GM21737 (cell line): ENCODE data around the gene EFCAB11.
"Not testable (repeated sequence)": the region's sequence is repeated elsewhere in the genome, so short reads cannot be mapped to it uniquely, and the experiment has no call there.

Source experiments
- ATAC-seq: cut with Tn5 transposase; IDR thresholded peaks from one replicate; pipeline ENCODE4 v1.9.1; 2021; ENCODE audit warnings: mild to moderate bottlenecking, moderate library complexity; ENCODE audit not compliant: unreplicated experiment

Gene EFCAB11

DNA sequence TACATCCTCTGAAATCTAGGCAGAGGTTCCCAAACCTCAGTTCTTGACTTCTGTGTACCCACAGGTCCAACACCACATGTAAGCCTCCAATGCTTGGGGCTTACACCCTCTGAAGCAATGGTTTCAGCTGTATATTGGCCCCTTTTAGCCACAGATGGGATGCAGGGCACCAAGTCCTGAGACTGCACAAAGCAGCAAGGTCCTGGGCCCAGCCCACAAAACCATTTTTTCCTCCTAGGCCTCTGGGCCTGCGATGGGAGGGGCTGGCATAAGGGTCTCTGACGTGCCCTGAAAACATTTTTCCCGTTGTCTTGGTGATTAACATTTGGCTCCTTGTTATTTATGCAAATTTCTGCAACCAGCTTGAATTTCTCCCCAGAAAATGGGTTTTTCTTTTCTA is 80.4 kb downstream of the EFCAB11 start:
- not testable (repeated sequence) for ATAC-seq

DNA sequence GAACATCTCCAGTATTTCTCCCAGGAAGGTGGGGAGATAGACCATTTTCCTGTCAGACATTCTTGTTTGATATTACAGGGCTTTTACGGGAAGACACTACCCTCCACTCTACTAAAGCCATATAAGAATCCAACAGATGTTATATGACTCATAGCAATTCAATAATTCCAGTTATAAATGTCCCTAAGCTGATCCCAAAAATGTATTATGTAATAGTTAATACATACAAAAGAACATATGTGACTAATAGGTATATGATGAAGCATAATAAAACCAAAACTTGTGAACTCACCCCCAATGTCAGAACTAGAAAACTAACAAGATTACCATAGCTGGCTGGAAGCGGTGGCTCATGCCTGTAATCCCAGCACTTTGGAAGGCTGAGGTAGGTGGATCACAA is 84.2 kb downstream of the EFCAB11 start:
- ATAC-seq: no peak

DNA sequence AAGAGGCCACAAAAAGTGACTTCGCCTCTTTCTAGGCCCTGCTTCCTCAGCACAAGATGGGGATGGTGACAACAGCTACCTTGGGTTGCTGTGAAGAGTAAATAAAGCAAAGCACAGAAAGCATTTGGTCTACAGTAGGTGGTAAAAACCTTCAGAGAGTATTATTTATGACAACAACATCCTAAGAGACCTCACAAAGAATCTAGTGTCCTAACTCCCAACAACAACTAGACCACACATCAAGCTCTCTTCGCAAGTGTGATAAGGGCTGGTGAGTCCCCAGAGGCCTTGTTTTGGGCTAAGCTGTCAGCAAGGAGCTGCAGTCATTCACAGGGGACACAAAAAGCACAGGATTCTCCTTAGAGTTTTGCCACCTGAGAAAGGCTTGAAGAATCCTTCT is 84.9 kb downstream of the EFCAB11 start:
- ATAC-seq: no peak

DNA sequence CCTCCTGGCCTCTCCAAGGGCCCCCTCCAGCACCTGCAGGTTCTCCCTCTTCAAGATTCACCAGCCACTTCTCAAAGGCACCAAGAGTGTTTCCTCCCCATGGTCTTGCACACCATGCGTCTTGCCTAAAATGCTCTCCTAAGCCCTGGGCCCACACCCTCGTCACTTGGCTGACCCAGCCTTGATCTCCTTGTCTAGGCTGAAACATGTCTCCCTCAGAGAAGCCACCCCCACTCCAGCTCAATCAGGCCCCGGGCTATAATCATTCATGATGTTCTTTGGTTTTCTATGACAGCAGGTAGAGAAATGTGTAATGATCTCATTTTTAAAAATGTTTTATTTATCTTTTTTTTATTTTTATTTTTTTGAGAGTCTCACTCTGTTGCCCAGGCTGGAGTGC is 88.1 kb downstream of the EFCAB11 start:
- ATAC-seq: no peak

DNA sequence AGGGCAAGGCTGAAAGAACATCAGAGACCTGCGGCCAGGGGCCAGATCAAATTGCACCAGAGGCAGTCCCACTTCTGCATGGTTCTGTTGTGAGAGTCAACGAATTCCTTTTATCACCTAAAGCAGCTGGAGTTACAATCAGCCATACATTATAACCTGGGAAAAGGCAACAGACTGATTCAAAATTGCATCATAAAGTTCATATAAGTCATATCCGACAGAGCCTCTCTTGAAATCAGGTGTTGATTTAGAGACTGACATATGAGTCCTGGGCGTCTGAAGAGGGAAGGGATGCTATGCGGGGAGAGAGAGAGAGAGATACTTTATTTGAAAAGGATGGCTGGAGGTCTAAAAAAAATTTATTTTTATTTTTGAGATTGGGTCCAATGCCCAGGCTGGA is 89.4 kb downstream of the EFCAB11 start:
- no peak for ATAC-seq

DNA sequence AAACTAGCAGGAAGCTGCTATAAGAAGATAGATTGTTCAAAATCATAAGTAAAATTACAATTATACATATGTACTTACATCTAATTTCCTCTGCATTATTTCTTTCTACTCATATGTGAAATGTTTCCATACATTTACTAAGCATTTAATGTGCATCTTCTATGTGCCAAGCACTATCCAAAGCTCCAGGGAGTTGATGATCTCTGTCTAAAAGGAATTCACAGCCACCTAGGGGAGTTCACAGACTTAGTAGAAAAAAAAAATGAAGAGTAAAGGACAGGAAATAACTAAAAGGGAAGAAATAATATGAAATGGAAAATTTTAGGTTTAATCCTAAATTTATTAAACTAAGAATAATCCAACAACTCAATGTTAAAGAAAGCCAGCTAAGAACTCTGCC is 91.7 kb downstream of the EFCAB11 start:
- no peak for ATAC-seq

DNA sequence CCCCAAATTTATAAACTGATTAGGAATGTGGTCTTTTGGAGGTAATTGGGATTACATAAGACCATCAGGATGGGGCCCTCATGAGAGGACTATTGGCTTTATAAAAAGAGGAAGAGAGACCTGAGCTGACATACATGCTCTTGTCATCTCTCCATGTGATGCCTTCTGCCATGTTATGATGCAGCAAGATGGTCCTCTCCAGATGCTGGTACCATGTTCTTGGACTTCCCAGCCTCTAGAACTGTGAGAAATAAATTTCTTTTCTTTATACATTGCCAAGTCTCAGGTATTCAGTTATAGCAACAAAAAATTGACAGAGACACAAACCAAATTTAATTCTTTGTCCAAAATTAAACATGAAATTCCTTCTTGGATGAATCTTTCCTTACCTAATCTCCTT is 92.9 kb downstream of the EFCAB11 start:
- no peak for ATAC-seq

DNA sequence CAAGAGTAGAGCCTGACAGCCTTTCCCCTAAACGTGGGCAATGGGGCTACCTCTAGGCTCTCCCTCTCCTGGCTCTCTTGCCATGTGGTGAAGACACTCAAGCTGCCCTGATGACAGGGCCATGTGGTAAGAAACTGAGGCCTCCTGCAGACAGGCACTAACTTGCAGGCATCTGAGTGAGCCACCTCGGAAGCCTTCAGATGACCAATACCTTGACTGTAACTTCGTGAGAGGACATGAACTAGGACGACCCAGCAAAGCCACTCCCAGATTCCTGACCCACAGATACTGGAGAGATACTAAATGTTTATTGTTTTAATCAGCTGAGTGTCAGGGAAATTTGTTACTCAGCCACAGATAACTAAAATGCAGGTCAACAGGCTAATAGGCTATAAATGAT is 96.4 kb downstream of the EFCAB11 start:
- ATAC-seq: no peak

DNA sequence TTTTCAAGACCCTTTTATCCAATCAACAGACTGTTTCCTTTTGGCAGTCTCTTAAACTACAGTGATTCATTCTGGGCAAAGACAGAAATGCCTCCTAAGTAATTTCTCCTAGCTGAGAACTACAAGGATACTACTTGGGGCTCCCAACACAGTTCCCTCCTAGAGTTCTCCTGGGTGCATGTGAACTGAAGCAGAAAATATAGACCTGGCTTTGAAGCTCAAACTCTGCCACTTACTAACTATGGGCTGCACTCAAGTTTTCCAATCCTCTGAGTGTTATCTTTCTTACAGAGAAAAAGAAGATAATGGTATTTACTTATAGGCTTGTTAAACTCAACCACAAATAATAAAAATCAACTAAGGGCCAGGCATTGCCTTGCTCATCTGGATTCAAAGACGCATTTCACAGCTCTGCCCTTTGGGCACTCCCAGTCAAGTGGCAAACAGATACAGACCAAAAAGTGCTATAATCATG is 97.6 kb downstream of the EFCAB11 start:
- ATAC-seq: no peak

DNA sequence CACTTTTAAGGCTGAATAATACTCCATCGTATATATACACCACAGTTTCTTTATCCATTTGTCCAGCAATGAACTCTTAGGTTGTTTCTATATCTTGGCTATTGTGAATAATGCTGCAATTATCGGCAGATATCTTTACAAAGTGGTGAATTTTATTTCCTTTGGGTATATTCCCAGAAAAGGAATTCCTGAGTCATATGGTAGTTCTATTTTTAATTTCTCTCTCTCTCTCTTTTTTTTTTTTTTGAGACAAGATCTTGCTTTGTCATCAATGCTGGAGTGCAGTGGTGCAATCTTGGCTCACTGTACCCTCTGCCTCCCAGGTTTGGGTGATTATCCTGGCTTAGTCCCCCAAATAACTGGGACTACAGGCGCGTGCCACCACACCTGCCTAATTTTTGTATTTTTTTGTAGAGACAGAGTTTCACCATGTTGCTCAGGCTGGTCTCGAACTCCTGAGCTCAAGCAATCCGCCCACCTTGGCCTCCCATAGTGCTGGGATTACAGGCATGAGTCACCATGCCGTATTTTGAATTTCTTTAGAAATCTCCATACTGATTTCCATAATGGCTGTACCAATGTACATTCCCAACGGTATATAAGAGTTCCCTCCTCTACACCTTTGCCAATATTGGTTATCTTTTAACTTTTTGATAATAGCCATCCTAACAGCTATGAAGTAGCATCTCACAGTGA is 98.4 kb downstream of the EFCAB11 start:
- no peak for ATAC-seq

DNA sequence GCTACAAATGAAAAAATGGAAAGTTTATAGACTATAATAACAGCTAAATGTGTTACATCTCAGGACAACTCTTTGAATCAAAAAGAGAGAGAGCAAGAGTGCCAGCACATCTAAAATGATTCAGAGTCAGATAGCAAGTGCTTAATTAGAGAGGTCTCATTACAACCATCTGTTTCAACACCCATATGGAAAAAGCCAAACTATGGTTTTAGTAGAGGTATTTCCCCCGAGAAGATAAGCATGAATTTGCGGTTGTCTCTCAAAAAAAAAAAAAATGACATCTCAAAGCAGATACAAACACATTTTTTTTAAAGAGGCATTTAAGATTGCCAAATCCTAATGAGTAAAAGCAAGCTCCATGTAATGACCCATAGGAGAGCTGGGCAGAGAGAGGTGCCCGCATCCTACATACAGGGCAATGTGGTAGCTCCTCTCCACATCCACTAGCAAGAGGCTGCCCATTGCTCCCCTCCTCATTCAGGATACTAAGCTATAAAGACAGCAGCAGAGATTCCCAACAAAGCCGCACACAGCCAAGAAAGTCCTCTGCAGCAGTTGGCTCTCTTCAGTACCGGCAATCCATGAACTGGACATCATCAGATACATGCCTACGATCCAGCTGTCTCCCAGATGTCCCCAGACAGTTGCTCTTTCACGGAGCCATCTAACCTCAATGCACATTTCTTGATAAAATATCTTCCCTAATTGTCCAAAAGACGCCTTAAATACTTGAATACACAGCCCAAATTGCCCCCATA is 100.4 kb downstream of the EFCAB11 start:
- ATAC-seq: no peak

DNA sequence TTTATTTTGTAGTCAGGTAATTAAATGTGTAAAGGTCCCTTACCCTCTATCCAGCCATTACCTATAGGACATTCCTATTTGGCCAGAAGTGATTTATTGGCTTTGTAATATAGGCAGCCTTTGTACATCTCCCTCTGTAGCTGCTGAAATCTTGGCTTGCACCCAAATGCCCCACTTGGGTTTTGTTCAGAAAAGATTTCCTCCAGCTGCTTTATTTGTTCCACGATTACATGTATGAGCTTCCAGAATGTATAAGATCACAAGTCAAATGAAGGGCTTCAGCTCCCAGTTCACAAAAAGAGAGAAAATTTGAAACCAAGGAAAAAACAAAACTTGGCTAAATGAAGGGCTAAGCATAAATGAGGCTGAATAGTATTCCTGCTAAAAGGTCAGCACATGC is 103.4 kb downstream of the EFCAB11 start:
- no peak for ATAC-seq

DNA sequence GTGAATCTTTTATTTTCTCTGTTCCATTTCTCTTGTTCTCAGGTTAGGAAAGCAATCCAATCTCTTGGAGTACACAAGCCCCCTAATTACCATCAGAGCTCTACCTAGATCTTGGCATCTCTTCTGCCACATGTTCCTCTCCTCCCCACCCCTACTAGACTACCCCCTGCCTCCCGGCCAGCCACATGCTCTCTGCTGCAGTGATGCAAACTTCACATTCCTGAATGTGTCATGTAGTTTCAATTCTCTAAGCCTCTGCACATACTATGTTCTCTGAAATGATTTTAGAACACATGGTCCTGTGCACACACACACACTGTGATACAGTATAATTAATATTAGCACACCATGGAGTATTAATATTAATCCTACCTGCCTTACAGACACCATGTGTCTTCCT is 104.6 kb downstream of the EFCAB11 start:
- ATAC-seq: no peak

DNA sequence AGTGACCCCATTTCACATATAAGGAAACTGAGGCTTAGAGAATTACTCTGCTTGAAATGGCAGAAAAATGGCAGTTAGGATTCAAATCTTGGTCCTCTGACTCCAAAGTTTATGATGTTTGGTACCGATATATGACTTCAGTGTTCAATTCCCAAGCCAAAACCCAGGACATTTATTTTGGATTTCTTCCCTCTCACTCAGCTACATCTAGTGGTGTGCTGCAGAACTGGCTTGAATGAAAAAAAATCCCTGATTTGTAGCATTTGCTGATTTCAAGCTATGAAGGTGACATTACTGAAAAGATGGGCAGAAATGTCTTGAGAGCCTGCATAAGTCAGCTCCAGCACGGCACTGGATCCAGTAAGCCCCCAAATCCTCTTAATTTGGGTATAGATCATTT is 106.4 kb downstream of the EFCAB11 start:
- no peak for ATAC-seq

DNA sequence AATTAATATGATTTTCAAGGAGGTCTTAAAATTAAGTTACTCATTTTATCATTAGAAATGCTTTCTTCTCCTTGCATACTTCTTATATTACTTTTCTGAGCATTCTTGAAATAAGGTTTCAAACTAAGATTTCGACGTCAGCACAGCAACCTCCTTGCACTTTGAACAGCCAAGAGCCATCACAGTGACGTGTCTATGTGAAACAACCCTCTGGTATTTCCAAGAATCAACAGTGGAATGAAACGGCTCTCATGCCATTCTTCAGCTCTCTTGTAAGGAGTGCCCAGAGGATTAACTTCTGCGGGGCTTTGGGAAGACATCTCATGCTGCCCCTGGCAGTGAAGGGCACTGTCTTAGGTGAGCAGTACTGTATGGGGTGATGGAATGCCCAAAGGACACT is 109.2 kb downstream of the EFCAB11 start:
- ATAC-seq: no peak

DNA sequence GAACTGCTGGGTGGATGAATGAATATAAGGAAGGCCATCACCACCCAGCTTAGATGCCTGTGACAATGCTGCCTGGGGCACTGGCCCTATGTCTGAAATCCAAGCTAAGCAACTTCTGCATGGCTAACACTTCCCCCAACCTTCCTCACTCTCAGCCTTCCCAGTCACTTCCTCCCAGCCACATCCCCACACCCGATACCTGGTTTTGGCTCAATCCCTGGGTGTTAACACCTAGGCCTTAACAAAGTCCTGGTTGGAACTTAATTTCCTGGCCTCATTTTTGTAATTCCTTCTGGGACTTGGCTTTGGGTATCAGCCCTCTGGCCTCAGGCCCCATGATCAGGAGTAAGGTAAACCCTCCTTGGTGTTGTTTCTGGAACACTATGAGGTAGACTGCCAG is 110.0 kb downstream of the EFCAB11 start:
- no peak for ATAC-seq

DNA sequence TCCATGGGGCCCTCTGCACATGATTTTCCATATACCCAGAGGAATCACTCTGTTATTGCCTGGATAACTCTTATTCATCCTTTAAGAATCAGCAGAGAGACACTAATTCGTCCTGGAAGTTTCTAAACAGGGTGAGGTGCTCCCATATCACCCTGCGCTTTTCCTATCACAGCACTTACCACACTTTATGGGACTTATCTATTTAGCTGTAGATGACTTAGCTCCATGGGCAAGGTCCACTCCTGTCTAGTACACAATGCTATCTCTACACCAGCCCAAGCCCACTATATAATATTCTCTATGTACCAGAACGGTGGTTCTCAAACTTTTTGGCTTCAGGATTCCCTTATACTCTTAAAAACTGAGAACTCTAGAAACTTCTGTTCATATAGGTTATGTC is 111.7 kb downstream of the EFCAB11 start:
- ATAC-seq: no peak

DNA sequence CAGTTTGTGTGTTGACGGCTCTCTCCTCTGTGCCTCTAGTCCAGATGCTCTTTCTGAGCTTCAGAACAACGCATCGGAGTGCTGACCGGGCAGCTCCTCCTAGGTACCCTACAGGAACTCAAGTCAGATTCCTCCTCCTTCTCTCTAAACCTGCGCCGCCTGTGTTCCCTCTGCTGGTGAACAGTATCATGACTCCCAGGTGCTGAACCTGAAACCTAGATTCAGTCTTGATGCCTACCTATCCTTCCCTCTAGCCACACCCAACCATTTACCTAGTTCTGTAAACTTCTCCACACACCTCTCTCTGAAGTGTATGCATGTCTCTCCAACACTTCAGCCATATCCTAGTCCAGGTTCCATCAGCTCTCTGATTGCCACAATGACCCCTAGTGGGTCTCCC is 112.7 kb downstream of the EFCAB11 start:
- ATAC-seq: no peak

DNA sequence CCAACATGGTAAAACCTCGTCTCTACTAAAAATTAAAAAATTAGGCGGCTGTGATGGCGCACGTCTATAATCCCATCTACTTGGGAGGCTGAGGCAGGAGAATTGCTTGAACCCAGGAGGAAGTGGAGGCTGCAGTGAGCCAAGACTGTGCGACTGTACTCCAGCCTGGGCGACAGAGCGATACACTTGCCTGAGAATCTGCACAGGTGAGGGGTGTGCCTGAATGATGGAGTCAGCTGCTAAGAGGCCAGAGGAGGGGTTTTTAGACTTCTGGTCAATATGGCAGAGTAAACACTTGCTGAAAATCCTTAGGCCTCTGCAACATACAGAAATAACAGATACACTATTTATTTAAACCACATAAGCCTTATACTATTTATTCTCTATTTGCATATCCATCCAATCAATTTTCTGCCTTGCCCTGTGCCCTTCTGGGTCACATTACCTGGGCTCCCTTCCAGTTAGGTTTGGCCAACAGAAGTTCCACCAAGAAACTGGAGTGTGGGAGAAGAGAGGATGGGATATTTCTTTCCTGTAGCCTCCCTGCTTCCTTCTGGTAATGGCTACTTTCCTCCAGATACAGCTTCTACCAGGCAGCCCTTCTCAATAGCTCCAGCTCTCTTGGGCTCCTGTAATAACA is 117.6 kb downstream of the EFCAB11 start:
- no peak for ATAC-seq

DNA sequence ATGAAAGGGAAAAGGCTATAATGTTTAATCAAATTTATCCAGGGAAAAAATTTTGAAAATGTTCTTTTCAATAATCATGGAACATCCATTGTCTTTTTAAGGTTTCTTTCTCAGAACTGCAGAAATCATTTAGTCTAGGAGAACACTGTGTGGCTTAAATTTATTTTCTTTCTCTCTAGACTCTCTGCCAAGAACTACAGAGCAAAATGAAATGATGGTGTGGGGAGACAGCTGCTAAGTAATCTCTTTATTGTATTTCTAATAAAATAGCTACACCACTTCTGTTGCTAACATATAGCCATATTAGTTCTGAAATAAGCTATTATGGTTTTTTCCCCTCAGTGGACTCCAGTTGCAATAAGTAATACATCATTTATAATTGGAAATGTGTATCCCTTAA is 120.9 kb downstream of the EFCAB11 start:
- no peak for ATAC-seq

DNA sequence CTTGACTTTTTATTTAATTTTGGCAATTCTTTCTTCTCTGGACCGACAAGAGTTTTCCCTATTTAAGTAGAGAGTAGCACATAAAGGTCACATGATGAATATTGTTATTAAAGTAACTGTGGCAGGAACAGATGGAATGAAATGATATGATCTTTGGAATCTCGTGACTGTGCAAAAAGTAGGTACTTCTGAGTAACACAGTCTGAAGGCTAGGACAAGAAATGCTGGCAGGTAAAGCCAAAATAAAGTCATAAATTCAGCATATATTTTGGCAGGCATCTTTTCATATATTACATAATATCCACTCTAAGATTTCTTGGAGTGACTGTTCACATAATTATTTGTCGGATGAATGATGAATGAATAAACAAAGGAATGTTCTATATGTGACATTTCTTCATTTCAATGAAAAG is 121.4 kb downstream of the EFCAB11 start:
- ATAC-seq: no peak
